Stimulated activated CD4-positive, alpha-beta T cell treated with anti-CD3 and anti-CD28 coated beads, TNF-alpha, amount 100 ng/mL, for 1 hour (primary cell): ENCODE measurements around the gene FUS.
"Not testable (repeated sequence)": the region's sequence is repeated elsewhere in the genome, so short reads cannot be mapped to it uniquely, and the experiment has no call there.

Experiments used
- DNase-seq, 3 donors: peaks; one replicate each; pipeline ENCODE4 v3.0.0-alpha.2; 2020; ENCODE audit warnings: low read depth in 3 of 3, low spot score in 1 of 3

The FUS gene

GRCh38 chr16:31143011-31143693 lies 36.8 kb upstream of the FUS start:
- DNase-seq: no peak

- no peak for DNase-seq
These were observed 36.2 kb upstream of the FUS start for GRCh38 chr16:31143694-31144148.

- not testable (repeated sequence) for DNase-seq
These were observed 35.5 kb upstream of the FUS start for GRCh38 chr16:31144418-31144817.

GRCh38 chr16:31145398-31145990 lies 34.4 kb upstream of the FUS start:
- no peak for DNase-seq

GRCh38 chr16:31147574-31147973 lies 32.4 kb upstream of the FUS start:
- DNase-seq: no peak

GRCh38 chr16:31148281-31148728 lies 31.6 kb upstream of the FUS start:
- DNase-seq: no peak

GRCh38 chr16:31148896-31149295 lies 31.0 kb upstream of the FUS start:
- no peak for DNase-seq

GRCh38 chr16:31149332-31149731 lies 30.6 kb upstream of the FUS start:
- no peak for DNase-seq

- DNase-seq: no peak
These were observed 29.7 kb upstream of the FUS start, which contains the start of gene PRSS36 for GRCh38 chr16:31149894-31150890. Gene PRSS36 (minus strand): TSS chr16:31150066. CDS start chr16:31150035, 31 bp downstream.

GRCh38 chr16:31150976-31151375 lies 29.0 kb upstream of the FUS start:
- DNase-seq: not testable (repeated sequence)

- no peak for DNase-seq
These were observed 22.8 kb upstream of the FUS start for GRCh38 chr16:31157136-31157535.

GRCh38 chr16:31167315-31167714 lies 12.6 kb upstream of the FUS start:
- no peak for DNase-seq

- DNase-seq: no peak
These were observed 11.1 kb upstream of the FUS start for GRCh38 chr16:31168848-31169247.

- not testable (repeated sequence) for DNase-seq
These were observed 9.9 kb upstream of the FUS start for GRCh38 chr16:31170048-31170447.

GRCh38 chr16:31177136-31177535 lies 2.8 kb upstream of the FUS start:
- no peak for DNase-seq

- DNase-seq: no peak
These were observed 656 bp upstream of the FUS start for GRCh38 chr16:31179219-31179746.

GRCh38 chr16:31181102-31181830 lies 1.3 kb downstream of the FUS start:
- no peak for DNase-seq

- DNase-seq: no peak
These were observed 2.5 kb downstream of the FUS start for GRCh38 chr16:31182391-31182790.

GRCh38 chr16:31183432-31184428 lies 3.8 kb downstream of the FUS start:
- DNase-seq: no peak
